C4-2B (cell line): Measurements from ENCODE around the gene KLHDC10.

ENCODE experiments used
- ZFX ChIP-seq: fragments of 450-650 bp; IDR thresholded peaks from 2 replicates; pipeline ENCODE4 v1.6.1; 2017
- TF ChIP-seq, protein P1 (sequence below): fragments of 450-650 bp; conservative IDR thresholded peaks from 2 replicates; pipeline ENCODE4 v1.5.1; 2017; ENCODE audit warnings: mild to moderate bottlenecking

DNA sequence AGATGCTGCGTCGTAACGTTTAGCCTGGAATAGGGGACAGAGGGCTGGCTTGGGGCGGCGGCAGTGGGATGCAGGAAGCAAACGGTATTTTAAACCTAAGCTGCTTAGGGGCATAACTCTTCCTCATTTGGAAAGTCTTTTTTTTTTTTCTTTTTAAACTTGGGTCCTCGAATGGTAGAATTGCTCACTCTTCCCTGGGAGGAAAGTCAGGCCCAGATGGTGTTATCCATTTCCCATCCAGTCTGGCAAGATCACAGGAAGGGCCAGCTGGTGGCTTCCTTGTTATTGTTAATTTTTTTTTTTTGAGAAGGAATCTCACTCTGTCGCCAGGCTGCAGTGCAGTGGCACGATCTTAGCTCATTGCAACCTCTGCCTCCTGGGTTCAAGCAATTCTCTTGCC, 78.2 kb downstream of the KLHDC10 start:
- TF ChIP-seq, protein P1, sequence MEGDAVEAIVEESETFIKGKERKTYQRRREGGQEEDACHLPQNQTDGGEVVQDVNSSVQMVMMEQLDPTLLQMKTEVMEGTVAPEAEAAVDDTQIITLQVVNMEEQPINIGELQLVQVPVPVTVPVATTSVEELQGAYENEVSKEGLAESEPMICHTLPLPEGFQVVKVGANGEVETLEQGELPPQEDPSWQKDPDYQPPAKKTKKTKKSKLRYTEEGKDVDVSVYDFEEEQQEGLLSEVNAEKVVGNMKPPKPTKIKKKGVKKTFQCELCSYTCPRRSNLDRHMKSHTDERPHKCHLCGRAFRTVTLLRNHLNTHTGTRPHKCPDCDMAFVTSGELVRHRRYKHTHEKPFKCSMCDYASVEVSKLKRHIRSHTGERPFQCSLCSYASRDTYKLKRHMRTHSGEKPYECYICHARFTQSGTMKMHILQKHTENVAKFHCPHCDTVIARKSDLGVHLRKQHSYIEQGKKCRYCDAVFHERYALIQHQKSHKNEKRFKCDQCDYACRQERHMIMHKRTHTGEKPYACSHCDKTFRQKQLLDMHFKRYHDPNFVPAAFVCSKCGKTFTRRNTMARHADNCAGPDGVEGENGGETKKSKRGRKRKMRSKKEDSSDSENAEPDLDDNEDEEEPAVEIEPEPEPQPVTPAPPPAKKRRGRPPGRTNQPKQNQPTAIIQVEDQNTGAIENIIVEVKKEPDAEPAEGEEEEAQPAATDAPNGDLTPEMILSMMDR = no peak
- TF ChIP-seq ZFX = no peak
